ENCODE measurements around the gene ADCK1. TPM values are rescaled to one million over a fixed set of nuclear protein-coding genes. Genes with fewer than 3 reads are reported as not detected.

ADCK1 gene
- total and polyA plus RNA-seq, 2 donors (not counting 1 experiment from before 2014, with no cell fraction given) = 10.6 to 18.3 TPM

- no peak overlapping the region for H3K27ac Mint-ChIP-seq
Measured at GRCh38 chr14:77878783-77879182, 78.9 kb downstream of the ADCK1 start.

GRCh38 chr14:77880056-77880455, 80.1 kb downstream of the ADCK1 start:
- 100% methylated on average over 4 of the region's 5 CpGs for WGBS (ENCODE audit: insufficient coverage)
- ATAC-seq (ENCODE audit: low read depth) (no peak), DNase-seq (no peak)
- POLR2A ChIA-PET = no interaction called here
- no peaks in the 10 kb centered on the region for H3K27me3 ChIP-seq (replicated peaks in 1 of 4; ENCODE audit: control extremely low read depth in 1 of 4, control insufficient read depth in 3 of 4, insufficient read depth in 4 of 4, low read length in 3 of 4)
- no peak overlapping the region for H2AFZ ChIP-seq (ENCODE audit: insufficient read depth, low read depth, low read length, poor library complexity, severe bottlenecking)
- no peak overlapping the region for H3K27ac ChIP-seq (ENCODE audit: low read length in 2 of 2)
- H3K36me3 ChIP-seq (replicated peaks in 1 of 2; ENCODE audit: control extremely low read depth in 1 of 2, control insufficient read depth in 1 of 2, extremely low read depth in 1 of 2, insufficient read depth in 2 of 2, low read length in 1 of 2) = peaks cover 0 to 2% of the 10 kb centered on the region in 2 experiments
- Mint-ChIP-seq H3K9me3 (ENCODE audit: insufficient read depth) (peaks cover 2% of the 10 kb centered on the region), H3K27me3 (no peaks in the 10 kb centered on the region), H3K27ac (no peak overlapping the region), H3K4me3 (no peak overlapping the region), H3K4me1 (peaks cover 13% of the 10 kb centered on the region)
- H3K4me2 ChIP-seq (replicated peaks; ENCODE audit: low read depth, low read length, poor library complexity, severe bottlenecking) = no peak overlapping the region
- no peak overlapping the region for H3K4me3 ChIP-seq (ENCODE audit: control extremely low read depth in 1 of 5, extremely low read depth in 1 of 5, insufficient read depth in 1 of 5, low read depth in 2 of 5, low read length in 4 of 5)
- intact Hi-C loops (cut with micrococcal nuclease) = no loop called here
- no peaks in the 10 kb centered on the region for H3K79me2 ChIP-seq (ENCODE audit: control insufficient read depth, insufficient read depth, low read length)
- no peaks in the 10 kb centered on the region for H4K20me1 ChIP-seq (ENCODE audit: control insufficient read depth, insufficient read depth, low read length, poor library complexity, severe bottlenecking)
- TF ChIP-seq CTCF (IDR thresholded peaks at IDR 0.05) (no peak), EZH2 (IDR thresholded peaks at IDR 0.05; ENCODE audit: borderline replicate concordance, insufficient read depth, low read depth, low read length, poor library complexity, severe bottlenecking) (no peak)
- peaks cover 0 to 5% (median 0%) of the 10 kb centered on the region in 3 donors for H3K9me3 ChIP-seq (ENCODE audit: control extremely low read depth in 1 of 3, control insufficient read depth in 2 of 3, insufficient read depth in 1 of 3, low read length in 2 of 3)
- H3K9ac ChIP-seq (ENCODE audit: low read length) = no peak overlapping the region
- peaks cover 0 to 3% of the 10 kb centered on the region in 2 donors for H3K4me1 ChIP-seq (ENCODE audit: control insufficient read depth in 2 of 2, insufficient read depth in 2 of 2, low read length in 2 of 2)
- CTCF ChIA-PET = interaction anchor here (0.8 kb wide), 1 partner anchor 19 kb away, joined by 4 read pairs; no protein-coding TSS in a partner anchor

More at GRCh38 chr14:77878783-77879182, 78.9 kb downstream of the ADCK1 start:
- Histone ChIP-seq H3K9ac (ENCODE audit: low read length) (no peak overlapping the region), H3K27me3 (replicated peaks in 1 of 4; ENCODE audit: control extremely low read depth in 1 of 4, control insufficient read depth in 3 of 4, insufficient read depth in 4 of 4, low read length in 3 of 4) (no peaks in the 10 kb centered on the region), H4K20me1 (ENCODE audit: control insufficient read depth, insufficient read depth, low read length, poor library complexity, severe bottlenecking) (no peaks in the 10 kb centered on the region), H3K27ac (ENCODE audit: low read length in 2 of 2) (no peak overlapping the region), H3K9me3 (ENCODE audit: control extremely low read depth in 1 of 3, control insufficient read depth in 2 of 3, insufficient read depth in 1 of 3, low read length in 2 of 3) (peaks cover 0 to 16% (median 2%) of the 10 kb centered on the region in 3 donors), H3K4me2 (replicated peaks; ENCODE audit: low read depth, low read length, poor library complexity, severe bottlenecking) (no peak overlapping the region), H3K79me2 (ENCODE audit: control insufficient read depth, insufficient read depth, low read length) (no peaks in the 10 kb centered on the region), H3K4me3 (ENCODE audit: control extremely low read depth in 1 of 5, extremely low read depth in 1 of 5, insufficient read depth in 1 of 5, low read depth in 2 of 5, low read length in 4 of 5) (no peak overlapping the region), H3K36me3 (replicated peaks in 1 of 2; ENCODE audit: control extremely low read depth in 1 of 2, control insufficient read depth in 1 of 2, extremely low read depth in 1 of 2, insufficient read depth in 2 of 2, low read length in 1 of 2) (peaks cover 0 to 2% of the 10 kb centered on the region in 2 experiments), H3K4me1 (ENCODE audit: control insufficient read depth in 2 of 2, insufficient read depth in 2 of 2, low read length in 2 of 2) (peaks cover 0 to 3% of the 10 kb centered on the region in 2 donors), H2AFZ (ENCODE audit: insufficient read depth, low read depth, low read length, poor library complexity, severe bottlenecking) (no peak overlapping the region)
- Mint-ChIP-seq H3K27me3 (no peaks in the 10 kb centered on the region), H3K9me3 (ENCODE audit: insufficient read depth) (peaks cover 8% of the 10 kb centered on the region), H3K4me3 (no peak overlapping the region), H3K4me1 (peaks cover 11% of the 10 kb centered on the region)
- WGBS (ENCODE audit: insufficient coverage) = 86% methylated on average over 1 of the region's 4 CpGs
- POLR2A ChIA-PET = no interaction called here
- DNase-seq = no peak
- CTCF ChIA-PET = no interaction called here
- intact Hi-C loops (cut with micrococcal nuclease) = no loop called here
- TF ChIP-seq CTCF (IDR thresholded peaks at IDR 0.05) (no peak), EZH2 (IDR thresholded peaks at IDR 0.05; ENCODE audit: borderline replicate concordance, insufficient read depth, low read depth, low read length, poor library complexity, severe bottlenecking) (no peak)
- no peak for ATAC-seq (ENCODE audit: low read depth)

All from B cell (primary cell).